B cell (primary cell): ENCODE results near the gene SAMM50. TPM values are rescaled to one million over a fixed set of nuclear protein-coding genes. Genes with fewer than 3 reads are reported as not detected.

ENCODE experiments used
- ATAC-seq: fragments of 200-7000 bp; cut with Tn5 transposase; one replicate; pipeline ENCODE4 v1.10.0; 2021; ENCODE audit warnings: low read depth, mild to moderate bottlenecking, moderate number of reproducible peaks, moderate library complexity
- CTCF ChIA-PET: fragments of 350-600 bp; sonication (Branson Sonifier 250); formaldehyde crosslinking; loops from one replicate; lab custom pipeline; 2021; ENCODE audit warnings: antibody characterized with exemption, inconsistent platforms; lab: Charles Lee
- POLR2A ChIA-PET: fragments of 350-600 bp; sonication (Branson Sonifier 250); formaldehyde crosslinking; loops from one replicate; lab custom pipeline; 2021; ENCODE audit warnings: antibody characterized with exemption; lab: Charles Lee
- DNase-seq: peaks from one replicate; pipeline ENCODE4 v3.0.0; 2013
- H2AFZ ChIP-seq: 2 replicates; pipeline ENCODE4 v1.6.1; 2012; ENCODE audit warnings: mild to moderate bottlenecking, low read depth, low read length; ENCODE audit not compliant: insufficient read depth, poor library complexity, severe bottlenecking
- H3K27ac ChIP-seq, 2 donors: 1 replicate in 1 of 2; 2 replicates in 1 of 2; pipeline ENCODE4 v1.5.1; 2012 to 2013; ENCODE audit warnings: low read length in 2 of 2, mild to moderate bottlenecking in 2 of 2, moderate library complexity in 1 of 2
- H3K27me3 ChIP-seq, 4 experiments: fragments of 200-600 bp in 1 of 4; sonication (generic) in 1 of 4; replicated peaks in 1 of 4; 1 replicate in 2 of 4; 2 replicates in 2 of 4; pipeline versions ENCODE4 v1.6.1 to v1.7.0; 2013 to 2016; ENCODE audit warnings: low read length in 3 of 4, mild to moderate bottlenecking in 2 of 4, mixed read lengths in 1 of 4, moderate library complexity in 1 of 4; ENCODE audit not compliant: insufficient read depth in 4 of 4, control insufficient read depth in 3 of 4; ENCODE audit errors: control extremely low read depth in 1 of 4
- H3K36me3 ChIP-seq, 2 experiments: replicated peaks in 1 of 2; 1 replicate in 1 of 2; 2 replicates in 1 of 2; pipeline versions ENCODE4 v1.6.1 to v1.7.1; 2013; ENCODE audit warnings: low read length in 1 of 2; ENCODE audit not compliant: insufficient read depth in 2 of 2, control insufficient read depth in 1 of 2; ENCODE audit errors: control extremely low read depth in 1 of 2, extremely low read depth in 1 of 2
- H3K4me1 ChIP-seq, 2 donors: fragments of 200-600 bp in 1 of 2; sonication (generic) in 1 of 2; 1 replicate in 1 of 2; 2 replicates in 1 of 2; pipeline versions ENCODE4 v1.5.1 to v1.6.1; 2013 to 2017; ENCODE audit warnings: low read length in 2 of 2; ENCODE audit not compliant: control insufficient read depth in 2 of 2, insufficient read depth in 2 of 2
- H3K4me2 ChIP-seq: replicated peaks from 2 replicates; pipeline ENCODE3; 2012; ENCODE audit warnings: mild to moderate bottlenecking, low read depth, low read length; ENCODE audit not compliant: poor library complexity, severe bottlenecking
- H3K4me3 ChIP-seq, 5 experiments: fragments of 200-600 bp in 1 of 5; sonication (generic) in 1 of 5; 1 replicate in 3 of 5; 2 replicates in 2 of 5; pipeline versions ENCODE4 v1.5.1 to v1.7.0; 2011 to 2016; ENCODE audit warnings: low read length in 4 of 5, mild to moderate bottlenecking in 4 of 5, low read depth in 2 of 5, control low read depth in 1 of 5, moderate library complexity in 1 of 5; ENCODE audit not compliant: insufficient read depth in 1 of 5; ENCODE audit errors: control extremely low read depth in 1 of 5, extremely low read depth in 1 of 5
- H3K79me2 ChIP-seq: fragments of 200-600 bp; sonication (generic); one replicate; pipeline ENCODE4 v1.6.0; 2016; ENCODE audit warnings: low read length; ENCODE audit not compliant: control insufficient read depth, insufficient read depth
- H3K9ac ChIP-seq: fragments of 200-600 bp; sonication (generic); 2 replicates; pipeline ENCODE4 v1.6.1; 2017; ENCODE audit warnings: mild to moderate bottlenecking, low read length, moderate library complexity
- H3K9me3 ChIP-seq, 3 donors: one replicate each; pipeline versions ENCODE4 v1.6.1 to v1.7.1; 2013; ENCODE audit warnings: low read length in 2 of 3; ENCODE audit not compliant: control insufficient read depth in 2 of 3, insufficient read depth in 1 of 3; ENCODE audit errors: control extremely low read depth in 1 of 3
- H4K20me1 ChIP-seq: 2 replicates; pipeline ENCODE4 v1.6.0; 2012; ENCODE audit warnings: mild to moderate bottlenecking, low read length; ENCODE audit not compliant: insufficient read depth, control insufficient read depth, poor library complexity, severe bottlenecking
- H3K27ac Mint-ChIP-seq: one replicate; pipeline ENCODE4 v1.8.0; 2021; ENCODE audit warnings: mixed read lengths
- H3K27me3 Mint-ChIP-seq: one replicate; pipeline ENCODE4 v1.8.0; 2021; ENCODE audit warnings: mixed read lengths
- H3K4me1 Mint-ChIP-seq: one replicate; pipeline ENCODE4 v1.8.0; 2021; ENCODE audit warnings: mixed read lengths
- H3K4me3 Mint-ChIP-seq: one replicate; pipeline ENCODE4 v1.8.0; 2021; ENCODE audit warnings: mixed read lengths
- H3K9me3 Mint-ChIP-seq: one replicate; pipeline ENCODE4 v1.8.0; 2022; ENCODE audit warnings: mixed read lengths; ENCODE audit not compliant: insufficient read depth
- EZH2 ChIP-seq: IDR thresholded peaks from 2 replicates; pipeline ENCODE4 v1.6.1; 2012; ENCODE audit warnings: borderline replicate concordance, low read depth, mild to moderate bottlenecking, moderate library complexity, low read length; ENCODE audit not compliant: insufficient read depth, poor library complexity, severe bottlenecking
- WGBS: methylation state at CpG from one replicate; pipeline ENCODE4 v1.1.5; 2013; ENCODE audit warnings: missing lambda C conversion rate; ENCODE audit not compliant: insufficient coverage; 5-methylcytosine and 5-hydroxymethylcytosine counted together
- intact Hi-C: fragments of 100-400 bp; cut with micrococcal nuclease; formaldehyde crosslinking; loops from one replicate; pipeline ENCODE4 v1.10.0; 2022
- polyA plus RNA-seq: library from polyadenylated mRNA; depleted of rRNA; stranded (reverse); fragments of >200 nt; gene quantifications from 2 replicates; pipeline ENCODE4 v1.2.3, GENCODE V29; 2012
- total RNA-seq, 2 donors: library from RNA; stranded (reverse); fragments of 120-200 nt in 1 of 2; gene quantifications; 1 replicate in 1 of 2; 2 replicates in 1 of 2; pipeline versions ENCODE4 v1.2.3 to v1.2.4, GENCODE V29; 2013 to 2022
- TF ChIP-seq, protein P1 (sequence below): fragments of 200-600 bp; IDR thresholded peaks from one replicate; pipeline ENCODE4 v1.8.0; 2022; ENCODE audit warnings: antibody characterized with exemption, mild to moderate bottlenecking

SAMM50 gene
- total and polyA plus RNA-seq, 2 donors (not counting 1 experiment from before 2014, with no cell fraction given), result 18.8 to 43.2 TPM

DNA sequence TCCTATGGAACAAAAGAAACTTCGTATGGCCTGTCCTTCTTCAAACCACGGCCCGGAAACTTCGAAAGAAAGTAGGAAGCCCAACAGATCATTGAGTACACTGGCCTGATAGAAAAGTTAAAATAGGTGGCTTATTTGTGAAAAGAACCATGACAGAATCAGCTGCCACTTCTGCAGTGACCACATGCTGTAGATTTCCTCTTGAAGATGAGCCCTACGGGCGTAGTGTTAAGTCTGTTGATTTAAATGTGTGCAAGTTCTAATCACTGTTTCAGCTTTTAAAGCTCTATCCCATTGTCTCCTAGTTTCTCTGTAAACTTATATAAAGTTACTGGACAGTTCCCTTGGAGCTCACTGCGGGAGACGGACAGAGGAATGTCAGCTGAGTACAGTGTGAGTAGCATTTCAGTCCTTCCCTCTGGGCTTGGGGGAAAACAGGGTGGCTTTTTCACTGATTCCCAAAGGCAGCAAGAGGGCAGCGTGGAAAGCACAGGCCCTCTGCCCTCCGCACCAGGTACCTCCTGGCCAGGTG lies 17.8 kb downstream of the SAMM50 start:
- H3K27me3 ChIP-seq, result no peaks in the 10 kb centered on the region
- H3K4me2 ChIP-seq, result no peak overlapping the region
- no peak overlapping the region for H3K27ac Mint-ChIP-seq
- no peaks in the 10 kb centered on the region for H3K9me3 Mint-ChIP-seq
- H3K4me1 ChIP-seq, result no peaks in the 10 kb centered on the region
- H3K27me3 Mint-ChIP-seq, result no peaks in the 10 kb centered on the region
- peaks cover 24% of the 10 kb centered on the region for H4K20me1 ChIP-seq
- H3K4me3 Mint-ChIP-seq, result no peak overlapping the region
- CTCF ChIA-PET, result interaction anchor here (1.7 to 1.8 kb wide), 2 partner anchors 21 to 113 kb away, joined by 4 to 8 read pairs; no protein-coding TSS in a partner anchor
- WGBS, result 92% methylated on average over 7 of the region's 10 CpGs
- no peak overlapping the region for H3K27ac ChIP-seq
- POLR2A ChIA-PET, result no interaction called here
- intact Hi-C loops, result no loop called here
- H3K4me3 ChIP-seq, result no peak overlapping the region
- no peak for DNase-seq
- H3K9ac ChIP-seq, result no peak overlapping the region
- peaks cover 22% of the 10 kb centered on the region for H3K79me2 ChIP-seq
- TF ChIP-seq EZH2, result no peak
- TF ChIP-seq, protein P1, sequence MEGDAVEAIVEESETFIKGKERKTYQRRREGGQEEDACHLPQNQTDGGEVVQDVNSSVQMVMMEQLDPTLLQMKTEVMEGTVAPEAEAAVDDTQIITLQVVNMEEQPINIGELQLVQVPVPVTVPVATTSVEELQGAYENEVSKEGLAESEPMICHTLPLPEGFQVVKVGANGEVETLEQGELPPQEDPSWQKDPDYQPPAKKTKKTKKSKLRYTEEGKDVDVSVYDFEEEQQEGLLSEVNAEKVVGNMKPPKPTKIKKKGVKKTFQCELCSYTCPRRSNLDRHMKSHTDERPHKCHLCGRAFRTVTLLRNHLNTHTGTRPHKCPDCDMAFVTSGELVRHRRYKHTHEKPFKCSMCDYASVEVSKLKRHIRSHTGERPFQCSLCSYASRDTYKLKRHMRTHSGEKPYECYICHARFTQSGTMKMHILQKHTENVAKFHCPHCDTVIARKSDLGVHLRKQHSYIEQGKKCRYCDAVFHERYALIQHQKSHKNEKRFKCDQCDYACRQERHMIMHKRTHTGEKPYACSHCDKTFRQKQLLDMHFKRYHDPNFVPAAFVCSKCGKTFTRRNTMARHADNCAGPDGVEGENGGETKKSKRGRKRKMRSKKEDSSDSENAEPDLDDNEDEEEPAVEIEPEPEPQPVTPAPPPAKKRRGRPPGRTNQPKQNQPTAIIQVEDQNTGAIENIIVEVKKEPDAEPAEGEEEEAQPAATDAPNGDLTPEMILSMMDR, result no peak
- no peak for ATAC-seq
- peaks cover 0 to 84% of the 10 kb centered on the region in 2 experiments for H3K36me3 ChIP-seq
- H3K4me1 Mint-ChIP-seq, result no peaks in the 10 kb centered on the region
- no peaks in the 10 kb centered on the region for H3K9me3 ChIP-seq
- no peak overlapping the region for H2AFZ ChIP-seq

DNA sequence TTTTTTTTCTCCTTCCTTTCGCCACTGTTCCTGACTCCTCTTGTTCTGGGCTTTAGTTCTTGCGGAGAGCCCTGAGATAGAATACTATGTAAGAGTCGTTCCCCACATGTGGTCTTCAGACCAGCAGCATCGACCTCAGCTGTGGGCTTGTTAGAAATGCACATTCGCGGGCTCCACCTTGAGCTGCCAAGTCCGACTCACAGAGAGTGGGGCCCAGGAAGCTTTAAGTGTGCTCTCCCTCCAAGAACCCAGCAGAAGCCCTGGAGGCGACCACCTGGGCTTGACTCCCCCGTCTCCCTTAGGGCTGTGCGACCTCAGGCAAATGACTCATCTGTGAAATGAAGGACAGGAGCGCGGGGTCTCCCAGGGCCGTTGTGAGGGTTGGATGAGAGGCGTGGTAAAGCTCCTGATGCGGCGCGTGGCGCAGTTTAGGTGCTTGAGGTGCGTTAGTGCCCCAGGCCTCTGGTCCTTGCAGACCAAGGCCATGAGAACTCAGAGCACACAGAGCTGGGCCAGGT lies 18.8 kb downstream of the SAMM50 start:
- Histone ChIP-seq H3K4me3 (no peak overlapping the region), H3K9ac (no peak overlapping the region), H3K36me3 (peaks cover 0 to 83% of the 10 kb centered on the region in 2 experiments), H4K20me1 (peaks cover 15% of the 10 kb centered on the region), H3K9me3 (no peaks in the 10 kb centered on the region), H3K79me2 (peaks cover 14% of the 10 kb centered on the region), H3K27ac (no peak overlapping the region), H3K4me1 (no peaks in the 10 kb centered on the region), H3K27me3 (no peaks in the 10 kb centered on the region), H3K4me2 (no peak overlapping the region), H2AFZ (no peak overlapping the region)
- Mint-ChIP-seq H3K27me3 (no peaks in the 10 kb centered on the region), H3K4me3 (no peak overlapping the region), H3K9me3 (no peaks in the 10 kb centered on the region), H3K4me1 (no peaks in the 10 kb centered on the region), H3K27ac (no peak overlapping the region)
- ATAC-seq (no peak), DNase-seq (no peak)
- ChIA-PET CTCF (no interaction called here), POLR2A (no interaction called here)
- TF ChIP-seq EZH2, result no peak
- WGBS, result 96% methylated on average over 19 of the region's 19 CpGs
- intact Hi-C loops, result no loop called here
